Measurements from ENCODE around the gene GPR153. TPM values are rescaled to one million over a fixed set of nuclear protein-coding genes. Genes with fewer than 3 reads are reported as not detected.

The GPR153 gene
- total and polyA plus RNA-seq, 2 of the 13 experiments (the other 11 are each of a cell fraction or from before 2014, with no cell fraction given): 0.22 to 0.31 TPM

DNA sequence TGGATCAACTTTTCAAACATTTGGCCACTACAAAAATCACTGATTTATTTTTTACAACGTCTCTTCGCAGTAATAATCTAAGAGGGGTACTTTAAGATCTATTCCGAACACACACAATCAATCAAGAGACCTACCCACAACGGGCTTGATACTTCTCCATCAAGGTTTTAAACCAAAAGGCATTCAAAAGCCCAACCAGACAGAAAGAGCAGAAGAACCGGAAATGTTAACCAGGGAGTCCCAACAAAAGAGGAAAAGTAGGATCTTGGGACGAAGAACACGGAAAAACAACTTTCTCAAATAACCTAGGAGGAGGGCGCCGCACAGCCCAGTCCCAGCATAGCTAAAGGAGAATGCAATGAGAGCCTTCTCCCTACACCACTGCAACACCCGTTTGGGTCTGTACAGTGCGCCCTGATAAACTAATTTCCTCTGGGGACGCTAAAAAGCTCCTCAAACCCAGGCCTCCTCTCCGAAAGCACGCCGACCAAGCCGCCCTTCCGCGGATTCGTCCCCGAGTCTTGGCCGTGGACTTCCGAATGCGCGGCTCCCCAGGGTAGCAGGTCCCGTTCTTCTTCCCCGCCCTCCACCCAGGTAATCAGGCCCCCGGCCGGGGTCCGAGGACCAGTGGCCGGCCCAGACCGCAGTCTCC lies 62.1 kb downstream of the GPR153 start:
- Histone ChIP-seq H3K4me3 (replicated peaks in 1 of 3; ENCODE audit: insufficient read depth in 1 of 3, low read depth in 2 of 3, low read length in 3 of 3) (peak overlapping the region; percentile 93 to 97 (median 94)), H3K27me3 (ENCODE audit: control insufficient read depth in 1 of 2, insufficient read depth in 2 of 2, low read length in 2 of 2) (no peaks in the 10 kb centered on the region), H3K36me3 (replicated peaks in 1 of 2; ENCODE audit: control insufficient read depth in 1 of 2, insufficient read depth in 2 of 2, low read length in 2 of 2) (peaks cover 11 to 30% of the 10 kb centered on the region in 2 experiments), H3K4me2 (ENCODE audit: low read depth, low read length) (peak overlapping the region; percentile 91), H3K9ac (ENCODE audit: insufficient read depth, low read depth, low read length) (peak overlapping the region; percentile 99), H2AFZ (ENCODE audit: low read length) (no peak overlapping the region), H3K4me1 (ENCODE audit: insufficient read depth, low read length) (peaks cover 48% of the 10 kb centered on the region), H4K20me1 (ENCODE audit: insufficient read depth, low read length) (peaks cover 18% of the 10 kb centered on the region), H3K9me3 (ENCODE audit: low read length) (no peaks in the 10 kb centered on the region), H3K79me2 (ENCODE audit: insufficient read depth, low read length) (peaks cover 47% of the 10 kb centered on the region), H3K27ac (ENCODE audit: extremely low read length, insufficient read depth, low read length) (peak overlapping the region; percentile 82)
- no peak for FAIRE-seq
- BruUV-seq (replicated peaks): TSS peak; percentile 68
- peak; percentile 47 for ATAC-seq
- intact Hi-C loops (cut with micrococcal nuclease; ENCODE audit: unreplicated experiment) (no loop called here), in situ Hi-C loops (cut with HindIII; ENCODE audit: extremely low pct_ligation_motif_present, low pct_unique_long_range_greater_than_20kb) (no loop called here)
- ChIA-PET CTCF (ENCODE audit: low intra/inter-chr PET ratio, low total read pairs) (no interaction called here), POLR2A (interaction anchor here (0.6 to 2.6 kb wide), 4 partner anchors 8 to 184 kb away, joined by 3 to 6 read pairs (median 4); no protein-coding TSS in a partner anchor)
- 0% methylated on average over 23 of the region's 31 CpGs for WGBS (ENCODE audit: low lambda C conversion rate)
- DNase-seq (ENCODE audit: low spot score): no peak
- TF ChIP-seq, protein P1, sequence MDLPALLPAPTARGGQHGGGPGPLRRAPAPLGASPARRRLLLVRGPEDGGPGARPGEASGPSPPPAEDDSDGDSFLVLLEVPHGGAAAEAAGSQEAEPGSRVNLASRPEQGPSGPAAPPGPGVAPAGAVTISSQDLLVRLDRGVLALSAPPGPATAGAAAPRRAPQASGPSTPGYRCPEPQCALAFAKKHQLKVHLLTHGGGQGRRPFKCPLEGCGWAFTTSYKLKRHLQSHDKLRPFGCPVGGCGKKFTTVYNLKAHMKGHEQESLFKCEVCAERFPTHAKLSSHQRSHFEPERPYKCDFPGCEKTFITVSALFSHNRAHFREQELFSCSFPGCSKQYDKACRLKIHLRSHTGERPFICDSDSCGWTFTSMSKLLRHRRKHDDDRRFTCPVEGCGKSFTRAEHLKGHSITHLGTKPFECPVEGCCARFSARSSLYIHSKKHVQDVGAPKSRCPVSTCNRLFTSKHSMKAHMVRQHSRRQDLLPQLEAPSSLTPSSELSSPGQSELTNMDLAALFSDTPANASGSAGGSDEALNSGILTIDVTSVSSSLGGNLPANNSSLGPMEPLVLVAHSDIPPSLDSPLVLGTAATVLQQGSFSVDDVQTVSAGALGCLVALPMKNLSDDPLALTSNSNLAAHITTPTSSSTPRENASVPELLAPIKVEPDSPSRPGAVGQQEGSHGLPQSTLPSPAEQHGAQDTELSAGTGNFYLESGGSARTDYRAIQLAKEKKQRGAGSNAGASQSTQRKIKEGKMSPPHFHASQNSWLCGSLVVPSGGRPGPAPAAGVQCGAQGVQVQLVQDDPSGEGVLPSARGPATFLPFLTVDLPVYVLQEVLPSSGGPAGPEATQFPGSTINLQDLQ (CRISPR knock-in tag; IDR thresholded peaks at IDR 0.05): peak; percentile 13; the same call in 1 of the 2 replicates
- peak; percentile 86; the same call in 1 of the 2 replicates for TF ChIP-seq ZNF234 (CRISPR knock-in tag; conservative IDR thresholded peaks at IDR 0.05)
- TF ChIP-seq, protein P2, sequence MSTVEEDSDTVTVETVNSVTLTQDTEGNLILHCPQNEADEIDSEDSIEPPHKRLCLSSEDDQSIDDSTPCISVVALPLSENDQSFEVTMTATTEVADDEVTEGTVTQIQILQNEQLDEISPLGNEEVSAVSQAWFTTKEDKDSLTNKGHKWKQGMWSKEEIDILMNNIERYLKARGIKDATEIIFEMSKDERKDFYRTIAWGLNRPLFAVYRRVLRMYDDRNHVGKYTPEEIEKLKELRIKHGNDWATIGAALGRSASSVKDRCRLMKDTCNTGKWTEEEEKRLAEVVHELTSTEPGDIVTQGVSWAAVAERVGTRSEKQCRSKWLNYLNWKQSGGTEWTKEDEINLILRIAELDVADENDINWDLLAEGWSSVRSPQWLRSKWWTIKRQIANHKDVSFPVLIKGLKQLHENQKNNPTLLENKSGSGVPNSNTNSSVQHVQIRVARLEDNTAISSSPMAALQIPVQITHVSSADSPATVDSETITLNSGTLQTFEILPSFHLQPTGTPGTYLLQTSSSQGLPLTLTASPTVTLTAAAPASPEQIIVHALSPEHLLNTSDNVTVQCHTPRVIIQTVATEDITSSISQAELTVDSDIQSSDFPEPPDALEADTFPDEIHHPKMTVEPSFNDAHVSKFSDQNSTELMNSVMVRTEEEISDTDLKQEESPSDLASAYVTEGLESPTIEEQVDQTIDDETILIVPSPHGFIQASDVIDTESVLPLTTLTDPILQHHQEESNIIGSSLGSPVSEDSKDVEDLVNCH (CRISPR knock-in tag; IDR thresholded peaks at IDR 0.05): no peak
- TF ChIP-seq, protein P3, sequence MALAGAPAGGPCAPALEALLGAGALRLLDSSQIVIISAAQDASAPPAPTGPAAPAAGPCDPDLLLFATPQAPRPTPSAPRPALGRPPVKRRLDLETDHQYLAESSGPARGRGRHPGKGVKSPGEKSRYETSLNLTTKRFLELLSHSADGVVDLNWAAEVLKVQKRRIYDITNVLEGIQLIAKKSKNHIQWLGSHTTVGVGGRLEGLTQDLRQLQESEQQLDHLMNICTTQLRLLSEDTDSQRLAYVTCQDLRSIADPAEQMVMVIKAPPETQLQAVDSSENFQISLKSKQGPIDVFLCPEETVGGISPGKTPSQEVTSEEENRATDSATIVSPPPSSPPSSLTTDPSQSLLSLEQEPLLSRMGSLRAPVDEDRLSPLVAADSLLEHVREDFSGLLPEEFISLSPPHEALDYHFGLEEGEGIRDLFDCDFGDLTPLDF (CRISPR knock-in tag; IDR thresholded peaks at IDR 0.05): 0 out of 2 replicates have a peak, but pooled peaks have one; percentile 25
- TF ChIP-seq SPEN (CRISPR knock-in tag; IDR thresholded peaks at IDR 0.05; ENCODE audit: low read depth): no peak
- TF ChIP-seq, protein P4, sequence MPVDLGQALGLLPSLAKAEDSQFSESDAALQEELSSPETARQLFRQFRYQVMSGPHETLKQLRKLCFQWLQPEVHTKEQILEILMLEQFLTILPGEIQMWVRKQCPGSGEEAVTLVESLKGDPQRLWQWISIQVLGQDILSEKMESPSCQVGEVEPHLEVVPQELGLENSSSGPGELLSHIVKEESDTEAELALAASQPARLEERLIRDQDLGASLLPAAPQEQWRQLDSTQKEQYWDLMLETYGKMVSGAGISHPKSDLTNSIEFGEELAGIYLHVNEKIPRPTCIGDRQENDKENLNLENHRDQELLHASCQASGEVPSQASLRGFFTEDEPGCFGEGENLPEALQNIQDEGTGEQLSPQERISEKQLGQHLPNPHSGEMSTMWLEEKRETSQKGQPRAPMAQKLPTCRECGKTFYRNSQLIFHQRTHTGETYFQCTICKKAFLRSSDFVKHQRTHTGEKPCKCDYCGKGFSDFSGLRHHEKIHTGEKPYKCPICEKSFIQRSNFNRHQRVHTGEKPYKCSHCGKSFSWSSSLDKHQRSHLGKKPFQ (CRISPR knock-in tag; IDR thresholded peaks at IDR 0.05; ENCODE audit: insufficient replicate concordance): peak; percentile 40
- TF ChIP-seq MAFG (CRISPR knock-in tag; IDR thresholded peaks at IDR 0.05): 0 out of 2 replicates have a peak, but pooled peaks have one; percentile 53
- TF ChIP-seq ZNF446 (CRISPR knock-in tag; IDR thresholded peaks at IDR 0.05): 0 out of 2 replicates have a peak, but pooled peaks have one; percentile 3
- no peak for TF ChIP-seq SIX1 (CRISPR knock-in tag; IDR thresholded peaks at IDR 0.05; ENCODE audit: borderline replicate concordance)
- TF ChIP-seq, protein P5, sequence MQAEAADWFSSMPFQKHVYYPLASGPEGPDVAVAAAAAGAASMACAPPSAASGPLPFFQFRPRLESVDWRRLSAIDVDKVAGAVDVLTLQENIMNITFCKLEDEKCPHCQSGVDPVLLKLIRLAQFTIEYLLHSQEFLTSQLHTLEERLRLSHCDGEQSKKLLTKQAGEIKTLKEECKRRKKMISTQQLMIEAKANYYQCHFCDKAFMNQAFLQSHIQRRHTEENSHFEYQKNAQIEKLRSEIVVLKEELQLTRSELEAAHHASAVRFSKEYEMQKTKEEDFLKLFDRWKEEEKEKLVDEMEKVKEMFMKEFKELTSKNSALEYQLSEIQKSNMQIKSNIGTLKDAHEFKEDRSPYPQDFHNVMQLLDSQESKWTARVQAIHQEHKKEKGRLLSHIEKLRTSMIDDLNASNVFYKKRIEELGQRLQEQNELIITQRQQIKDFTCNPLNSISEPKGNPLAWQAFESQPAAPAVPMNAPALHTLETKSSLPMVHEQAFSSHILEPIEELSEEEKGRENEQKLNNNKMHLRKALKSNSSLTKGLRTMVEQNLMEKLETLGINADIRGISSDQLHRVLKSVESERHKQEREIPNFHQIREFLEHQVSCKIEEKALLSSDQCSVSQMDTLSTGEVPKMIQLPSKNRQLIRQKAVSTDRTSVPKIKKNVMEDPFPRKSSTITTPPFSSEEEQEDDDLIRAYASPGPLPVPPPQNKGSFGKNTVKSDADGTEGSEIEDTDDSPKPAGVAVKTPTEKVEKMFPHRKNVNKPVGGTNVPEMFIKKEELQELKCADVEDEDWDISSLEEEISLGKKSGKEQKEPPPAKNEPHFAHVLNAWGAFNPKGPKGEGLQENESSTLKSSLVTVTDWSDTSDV (CRISPR knock-in tag; IDR thresholded peaks at IDR 0.05): 0 out of 2 replicates have a peak, but pooled peaks have one; percentile 17
- no peak for TF ChIP-seq SP1 (IDR thresholded peaks at IDR 0.05)
- no peak for TF ChIP-seq SP1 (CRISPR knock-in tag; IDR thresholded peaks at IDR 0.05)

All from HepG2 (cell line).